Activated T-cell treated with anti-CD3 and anti-CD28 coated beads, Interleukin-2, amount 50 U/mL, for 24 hours (primary cell): ENCODE data around the gene TTLL13.

Experiments
- DNase-seq: peaks from one replicate; pipeline ENCODE4 v3.0.0-alpha.2; 2020
- H3K27ac Mint-ChIP-seq: 2 replicates; pipeline ENCODE4 v1.8.0; 2020; ENCODE audit warnings: mild to moderate bottlenecking, mixed read lengths
- H3K27me3 Mint-ChIP-seq: 2 replicates; pipeline ENCODE4 v1.8.0; 2020; ENCODE audit warnings: mixed read lengths
- H3K36me3 Mint-ChIP-seq: 2 replicates; pipeline ENCODE4 v1.8.0; 2020; ENCODE audit warnings: low read depth, mixed read lengths
- H3K4me1 Mint-ChIP-seq: 2 replicates; pipeline ENCODE4 v1.8.0; 2020; ENCODE audit warnings: low read depth, mixed read lengths
- H3K4me3 Mint-ChIP-seq: 2 replicates; pipeline ENCODE4 v1.8.0; 2020; ENCODE audit warnings: mild to moderate bottlenecking, moderate library complexity, mixed read lengths
- H3K9me3 Mint-ChIP-seq: 2 replicates; pipeline ENCODE4 v1.8.0; 2020; ENCODE audit warnings: mixed read lengths

The TTLL13 gene

GRCh38 chr15:90249203-90249863, at the start of gene TTLL13:
Gene TTLL13, plus strand, starts transcription at chr15:90249556. Its CDS starts 1,075 bp downstream, at chr15:90250631.
- Mint-ChIP-seq H3K4me1 (peaks cover 17% of the 10 kb centered on the region), H3K9me3 (no peaks in the 10 kb centered on the region), H3K4me3 (peak within 1 kb of the TSS; percentile 65), H3K36me3 (no peaks in the 10 kb centered on the region), H3K27ac (peak within 1 kb of the TSS; percentile 26), H3K27me3 (peaks cover 3% of the 10 kb centered on the region)
- peak; percentile 80 for DNase-seq

DNA sequence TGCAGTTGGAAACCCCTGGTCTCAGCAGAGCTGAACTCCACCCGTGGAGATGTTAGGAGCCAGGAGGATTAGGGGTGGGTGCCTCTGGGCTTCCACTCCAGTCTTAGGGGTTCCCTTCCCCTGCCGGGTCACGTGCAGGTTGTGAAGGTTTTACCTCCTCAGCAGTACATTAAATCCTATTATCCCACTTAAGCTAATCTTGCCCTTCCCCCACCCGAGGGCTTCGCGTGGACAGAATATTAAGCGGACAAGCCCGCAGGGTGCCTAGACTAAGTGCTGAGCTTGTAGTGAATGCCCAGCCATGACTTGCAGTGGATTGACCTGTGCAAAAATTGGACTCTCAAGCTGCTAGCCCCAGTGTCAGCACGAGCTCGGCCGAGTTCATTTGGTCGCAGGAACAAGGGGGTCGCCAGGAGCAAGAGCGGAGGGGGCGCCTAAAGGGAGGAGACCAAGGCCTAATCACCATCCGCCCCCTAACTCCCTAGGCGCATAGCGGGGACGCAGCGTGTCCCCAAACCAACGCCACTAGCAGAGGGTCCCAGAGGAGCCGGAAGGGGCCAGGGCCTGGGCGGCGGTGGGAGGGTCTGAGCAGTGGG, 48.7 kb upstream of the TTLL13 start:
- no peaks in the 10 kb centered on the region for H3K36me3 Mint-ChIP-seq
- H3K9me3 Mint-ChIP-seq: no peaks in the 10 kb centered on the region
- H3K4me3 Mint-ChIP-seq: peak overlapping the region; percentile 79
- peaks cover 16% of the 10 kb centered on the region for H3K4me1 Mint-ChIP-seq
- H3K27me3 Mint-ChIP-seq: no peaks in the 10 kb centered on the region
- peak overlapping the region; percentile 70 for H3K27ac Mint-ChIP-seq
- no peak for DNase-seq

- peak; percentile 84 for DNase-seq
- no peaks in the 10 kb centered on the region for H3K36me3 Mint-ChIP-seq
Observed at GRCh38 chr15:90201130-90201943, 48.0 kb upstream of the TTLL13 start, which contains the start of gene SEMA4B. Gene SEMA4B, plus strand, starts transcription at chr15:90201330. Its CDS starts 249 bp downstream, at chr15:90201579.

DNA sequence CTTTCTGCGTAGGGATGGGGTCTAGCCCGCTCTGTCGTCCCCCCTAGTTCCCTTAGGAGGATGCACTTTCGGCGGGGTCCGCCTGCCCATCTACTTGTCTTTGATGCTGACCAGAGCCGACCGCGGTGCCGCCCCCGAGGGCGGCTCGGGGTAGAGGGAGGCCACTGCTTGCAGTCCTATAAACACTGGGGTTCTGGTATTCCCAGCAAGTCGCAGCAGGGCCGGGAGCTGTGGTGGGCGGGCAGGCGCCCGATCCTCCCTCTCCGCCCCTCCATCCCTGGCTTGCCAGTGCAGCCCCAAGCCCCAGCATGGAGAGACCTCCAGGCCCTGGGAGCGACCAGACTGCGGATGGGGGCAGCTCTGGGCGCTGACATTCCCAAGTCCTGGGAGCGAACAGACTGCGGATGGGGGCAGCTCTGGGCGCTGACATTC, 47.4 kb upstream of the TTLL13 start:
- no peak for DNase-seq
- Mint-ChIP-seq H3K27me3 (no peaks in the 10 kb centered on the region), H3K9me3 (no peaks in the 10 kb centered on the region), H3K36me3 (no peaks in the 10 kb centered on the region), H3K27ac (peak overlapping the region; percentile 44), H3K4me3 (peak overlapping the region; percentile 79), H3K4me1 (peaks cover 20% of the 10 kb centered on the region)

More at GRCh38 chr15:90201130-90201943, 48.0 kb upstream of the TTLL13 start, which contains the start of gene SEMA4B:
- peak within 1 kb of the TSS; percentile 70 for H3K27ac Mint-ChIP-seq
- peak within 1 kb of the TSS; percentile 79 for H3K4me3 Mint-ChIP-seq
- H3K27me3 Mint-ChIP-seq: no peaks in the 10 kb centered on the region
- H3K9me3 Mint-ChIP-seq: no peaks in the 10 kb centered on the region
- H3K4me1 Mint-ChIP-seq: peaks cover 16% of the 10 kb centered on the region

GRCh38 chr15:90202929-90203328, 46.4 kb upstream of the TTLL13 start:
- Mint-ChIP-seq H3K4me1 (peaks cover 20% of the 10 kb centered on the region), H3K4me3 (peak overlapping the region; percentile 79), H3K9me3 (no peaks in the 10 kb centered on the region), H3K27me3 (no peaks in the 10 kb centered on the region), H3K27ac (no peak overlapping the region), H3K36me3 (no peaks in the 10 kb centered on the region)
- DNase-seq: no peak

DNA sequence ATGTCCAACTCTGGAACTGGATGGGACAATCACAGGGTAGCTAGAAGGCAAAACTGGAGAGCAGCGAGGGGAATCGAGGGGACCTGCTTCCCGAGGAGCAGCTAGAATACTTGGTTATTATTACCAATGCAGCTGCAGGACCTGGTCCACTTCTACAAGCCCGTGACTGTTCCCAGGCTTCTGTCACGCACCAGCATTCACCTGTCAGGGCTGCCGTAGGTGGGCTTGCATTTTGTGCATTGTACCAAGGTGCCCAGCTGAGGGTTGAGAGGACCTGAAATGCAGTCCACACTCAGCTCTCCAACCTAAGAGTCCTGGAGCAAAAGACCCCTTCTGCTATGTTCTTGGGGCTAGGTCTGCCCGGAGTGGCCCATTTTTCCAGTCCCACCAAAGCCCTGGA, 45.9 kb upstream of the TTLL13 start:
- no peak overlapping the region for H3K27ac Mint-ChIP-seq
- peaks cover 20% of the 10 kb centered on the region for H3K4me1 Mint-ChIP-seq
- no peaks in the 10 kb centered on the region for H3K27me3 Mint-ChIP-seq
- no peak overlapping the region for H3K4me3 Mint-ChIP-seq
- no peaks in the 10 kb centered on the region for H3K9me3 Mint-ChIP-seq
- no peaks in the 10 kb centered on the region for H3K36me3 Mint-ChIP-seq
- DNase-seq: no peak

DNA sequence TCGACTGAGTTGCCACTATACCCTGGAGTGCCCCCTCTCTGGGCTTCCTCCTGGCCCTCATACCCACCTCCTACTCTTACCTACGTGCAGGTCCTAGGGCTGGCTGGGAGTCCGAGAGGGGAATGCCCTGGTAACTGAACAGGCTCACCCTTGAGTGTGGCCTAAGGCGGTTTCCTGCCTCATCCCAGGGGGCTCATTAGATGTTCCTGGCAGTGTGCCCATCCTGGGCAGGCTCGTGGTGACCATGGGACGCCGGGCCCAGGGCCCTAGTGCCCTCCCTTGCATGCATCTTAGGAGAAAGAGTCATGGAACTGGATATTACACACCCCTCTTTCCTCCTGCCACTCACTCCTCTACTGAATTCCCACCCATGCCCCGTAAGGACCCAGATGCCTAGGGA, 45.4 kb upstream of the TTLL13 start:
- Mint-ChIP-seq H3K4me1 (peaks cover 20% of the 10 kb centered on the region), H3K4me3 (no peak overlapping the region)

DNA sequence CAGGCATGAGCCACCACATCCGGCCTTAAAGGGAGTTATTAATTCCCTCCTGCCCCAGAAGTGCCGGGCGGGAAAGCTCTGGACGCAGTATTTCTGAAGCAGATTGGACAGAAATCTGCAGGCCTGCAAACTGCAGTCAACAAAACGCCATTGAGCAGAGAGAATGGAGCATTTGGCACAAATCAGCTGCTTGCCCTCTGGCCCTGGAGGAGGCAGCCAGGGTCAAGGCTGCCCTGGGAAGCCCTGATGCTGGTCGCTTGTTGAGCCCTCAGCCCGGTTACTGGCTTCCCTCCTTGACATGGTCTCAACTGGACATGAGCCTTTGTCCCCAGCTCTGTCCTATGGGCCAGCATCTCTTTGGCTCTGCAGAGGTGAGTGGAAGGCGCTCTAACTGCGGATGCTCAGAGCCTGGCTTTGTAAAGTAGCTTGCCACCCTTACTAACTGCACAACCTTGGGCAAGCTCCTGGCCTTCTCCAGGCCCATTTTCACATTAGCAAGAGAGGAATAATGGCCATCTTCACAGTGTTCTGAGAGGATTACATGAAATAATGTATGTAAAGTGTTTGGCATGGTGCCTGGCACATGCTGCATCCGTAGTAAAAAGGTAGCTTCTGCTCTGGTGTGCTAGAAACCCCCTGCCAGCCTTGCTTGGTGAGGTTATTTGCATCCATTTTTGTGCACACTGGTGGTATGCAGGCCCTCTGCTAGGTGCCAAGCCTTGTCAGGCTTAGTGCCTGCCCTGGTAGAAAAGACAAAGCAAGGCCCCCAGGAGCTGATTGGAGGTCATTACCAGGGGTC, 44.1 kb upstream of the TTLL13 start:
- Mint-ChIP-seq H3K27ac (no peak overlapping the region), H3K4me1 (peaks cover 32% of the 10 kb centered on the region)
- no peak for DNase-seq

More for the DNA sequence above, 45.4 kb upstream of the TTLL13 start:
- H3K27me3 Mint-ChIP-seq: no peaks in the 10 kb centered on the region
- no peaks in the 10 kb centered on the region for H3K36me3 Mint-ChIP-seq
- no peaks in the 10 kb centered on the region for H3K9me3 Mint-ChIP-seq
- no peak overlapping the region for H3K27ac Mint-ChIP-seq
- no peak for DNase-seq

DNA sequence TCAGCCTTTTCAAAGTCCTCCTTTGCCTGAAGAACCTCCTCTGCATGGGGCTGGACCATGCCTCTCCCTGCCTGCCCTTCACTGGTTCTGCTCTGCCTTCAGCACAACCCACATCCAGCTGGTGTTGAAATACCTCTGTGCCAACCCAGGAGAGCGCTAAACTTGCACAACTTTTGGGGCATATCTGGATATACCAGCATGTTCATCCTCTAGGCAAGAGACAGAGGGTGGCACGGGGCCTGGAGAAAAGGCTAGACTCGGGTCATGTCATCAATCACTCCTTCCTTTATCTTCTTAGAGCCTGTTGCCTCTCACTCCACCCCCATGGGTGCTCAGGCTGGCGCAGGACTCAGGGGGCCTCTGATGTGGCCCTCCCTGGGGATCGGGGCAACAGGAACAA, 43.5 kb upstream of the TTLL13 start:
- Mint-ChIP-seq H3K4me1 (peaks cover 33% of the 10 kb centered on the region), H3K4me3 (no peak overlapping the region), H3K36me3 (peaks cover 5% of the 10 kb centered on the region), H3K27me3 (no peaks in the 10 kb centered on the region), H3K27ac (no peak overlapping the region), H3K9me3 (no peaks in the 10 kb centered on the region)
- DNase-seq: no peak

More for the DNA sequence above, 44.1 kb upstream of the TTLL13 start:
- Mint-ChIP-seq H3K36me3 (peaks cover 5% of the 10 kb centered on the region), H3K9me3 (no peaks in the 10 kb centered on the region), H3K27me3 (no peaks in the 10 kb centered on the region), H3K4me3 (no peak overlapping the region)

DNA sequence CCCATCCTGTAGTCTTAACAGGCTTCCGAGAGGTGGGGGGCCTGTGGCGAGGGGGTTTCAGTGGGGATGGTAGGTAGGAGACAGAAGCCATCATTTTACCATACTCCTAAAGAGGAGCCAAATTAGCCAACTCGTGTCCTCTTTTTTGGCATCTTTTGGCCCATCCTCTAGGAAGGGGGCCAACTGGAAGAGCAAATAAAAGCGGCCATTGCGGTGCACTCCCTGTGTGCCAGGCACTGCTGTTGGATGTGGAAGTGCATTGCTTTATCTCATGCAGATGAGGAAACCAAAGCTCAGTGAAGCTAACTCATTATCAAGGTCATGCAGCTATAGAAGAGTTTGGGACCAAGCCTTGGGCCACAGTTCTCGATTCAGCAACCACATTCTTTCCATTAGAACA, 42.1 kb upstream of the TTLL13 start:
- Mint-ChIP-seq H3K27ac (no peak overlapping the region), H3K36me3 (peaks cover 5% of the 10 kb centered on the region), H3K4me1 (peaks cover 38% of the 10 kb centered on the region), H3K27me3 (no peaks in the 10 kb centered on the region), H3K4me3 (no peak overlapping the region), H3K9me3 (no peaks in the 10 kb centered on the region)
- DNase-seq: no peak

DNA sequence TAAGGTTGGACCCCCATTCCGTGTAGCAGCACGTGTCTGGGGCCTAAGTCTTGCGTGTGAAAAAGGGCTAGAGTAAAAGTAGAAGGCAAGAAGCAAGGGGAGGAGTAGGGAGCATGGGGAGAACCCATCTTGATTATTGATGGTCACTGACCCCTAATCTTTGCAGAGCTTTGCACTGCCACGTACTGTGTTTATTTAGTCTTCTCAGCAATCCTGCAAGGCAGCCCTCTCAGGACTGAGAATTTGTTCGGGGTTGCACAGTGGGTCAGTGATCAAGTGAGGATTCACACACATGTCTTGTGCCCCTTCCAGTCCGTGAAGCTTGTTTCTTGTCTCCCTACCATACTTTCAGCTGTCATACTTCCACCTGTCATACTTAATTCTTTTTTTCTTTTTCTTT, 41.0 kb upstream of the TTLL13 start:
- peaks cover 31% of the 10 kb centered on the region for H3K4me1 Mint-ChIP-seq
- H3K27ac Mint-ChIP-seq: no peak overlapping the region
- no peak for DNase-seq
- H3K4me3 Mint-ChIP-seq: no peak overlapping the region
- peaks cover 5% of the 10 kb centered on the region for H3K36me3 Mint-ChIP-seq
- H3K9me3 Mint-ChIP-seq: no peaks in the 10 kb centered on the region
- no peaks in the 10 kb centered on the region for H3K27me3 Mint-ChIP-seq

DNA sequence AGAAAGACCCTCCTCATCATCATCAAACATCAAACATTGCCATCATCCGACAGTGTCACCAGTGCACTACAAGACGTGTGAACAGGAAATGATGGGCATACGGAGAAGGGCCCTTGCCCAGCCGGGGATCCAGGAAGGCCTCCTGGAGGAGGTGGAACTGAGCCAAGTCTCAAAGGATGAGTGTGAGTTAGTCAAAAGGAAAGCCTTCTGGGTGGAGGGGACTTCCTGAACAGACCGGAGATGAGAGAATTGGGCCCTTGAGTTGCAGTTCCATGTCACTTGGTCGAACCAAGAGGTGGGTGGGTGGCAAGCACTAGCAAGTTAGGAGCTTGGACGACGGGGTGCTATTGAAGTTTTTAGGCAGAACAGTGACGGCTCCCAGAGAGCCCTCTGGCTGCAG, 39.8 kb upstream of the TTLL13 start:
- no peak for DNase-seq
- Mint-ChIP-seq H3K36me3 (peaks cover 5% of the 10 kb centered on the region), H3K9me3 (no peaks in the 10 kb centered on the region), H3K4me3 (no peak overlapping the region), H3K27me3 (no peaks in the 10 kb centered on the region), H3K4me1 (peaks cover 35% of the 10 kb centered on the region), H3K27ac (peak overlapping the region; percentile 39)

DNA sequence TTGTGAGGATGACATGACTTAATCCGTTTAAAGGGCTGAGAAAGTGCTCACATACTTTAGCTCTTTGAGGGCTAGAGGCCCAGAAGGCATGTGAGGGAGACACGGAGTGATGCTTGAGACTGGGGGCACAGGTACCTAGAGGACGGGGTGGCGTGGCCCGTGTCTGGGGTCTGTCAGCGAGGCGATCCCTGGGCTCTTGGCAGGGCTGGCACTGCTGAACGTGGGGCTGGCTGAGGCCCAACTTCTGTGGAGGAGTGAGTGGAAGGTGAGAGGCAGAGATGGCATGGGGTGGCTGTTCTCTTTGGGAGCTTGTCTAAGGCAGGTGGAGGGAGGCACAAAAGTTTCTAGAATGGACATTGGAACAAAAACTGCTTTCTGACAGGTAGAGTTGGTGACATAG, 38.8 kb upstream of the TTLL13 start:
- DNase-seq: no peak
- peaks cover 5% of the 10 kb centered on the region for H3K36me3 Mint-ChIP-seq
- peaks cover 35% of the 10 kb centered on the region for H3K4me1 Mint-ChIP-seq
- H3K27me3 Mint-ChIP-seq: no peaks in the 10 kb centered on the region
- H3K27ac Mint-ChIP-seq: no peak overlapping the region
- H3K4me3 Mint-ChIP-seq: no peak overlapping the region
- H3K9me3 Mint-ChIP-seq: no peaks in the 10 kb centered on the region

DNA sequence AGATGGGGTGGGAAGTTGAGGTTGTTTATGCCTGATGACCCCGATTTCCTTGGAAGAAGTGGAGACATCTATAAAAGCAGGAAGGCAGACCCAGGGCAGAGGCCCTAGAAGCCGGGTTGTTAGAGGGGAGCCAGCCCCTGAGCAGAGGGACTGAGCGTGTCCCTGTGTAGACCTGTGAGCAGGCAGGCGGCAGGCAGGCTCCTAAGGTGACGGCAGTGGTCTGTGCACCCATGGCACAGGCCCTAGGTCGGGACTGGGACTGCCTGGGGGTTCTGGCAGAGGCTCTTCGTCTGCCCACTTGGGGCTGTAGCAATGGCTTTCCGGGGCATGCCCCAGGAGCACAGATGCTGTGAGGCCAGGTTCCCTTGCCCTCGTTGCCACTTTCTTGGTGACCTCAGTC, 38.3 kb upstream of the TTLL13 start:
- DNase-seq: no peak
- peaks cover 35% of the 10 kb centered on the region for H3K4me1 Mint-ChIP-seq
- H3K9me3 Mint-ChIP-seq: no peaks in the 10 kb centered on the region
- peaks cover 5% of the 10 kb centered on the region for H3K36me3 Mint-ChIP-seq
- no peaks in the 10 kb centered on the region for H3K27me3 Mint-ChIP-seq
- no peak overlapping the region for H3K27ac Mint-ChIP-seq
- no peak overlapping the region for H3K4me3 Mint-ChIP-seq
